K562 (cell line): ENCODE data around the gene CBX1. TPM values are rescaled to one million over a fixed set of nuclear protein-coding genes. Genes with fewer than 3 reads are reported as not detected.

Source experiments
- ATAC-seq: fragments of 200-7000 bp; cut with Tn5 transposase; 3 replicates; pipeline ENCODE4 v1.9.1; 2020; ENCODE audit warnings: moderate library complexity
- BruUV-seq: library from RNA; stranded (reverse); fragments of 400-500 nt; replicated peaks from 2 replicates; lab custom pipeline; 2021; lab: Mats Ljungman, UMichigan
- CTCF ChIA-PET: fragments of 300-600 bp; formaldehyde crosslinking; extraction: SDS; loops from one replicate; lab custom pipeline; 2021; ENCODE audit warnings: low intra/inter-chr PET ratio; lab: Yijun Ruan, JAX
- POLR2A ChIA-PET: fragments of 300-600, 350-650 bp; sonication (Branson Sonifier 250); formaldehyde crosslinking; extraction: SDS; loops from one replicate; lab custom pipeline; 2021; ENCODE audit warnings: antibody characterized with exemption, inconsistent platforms; lab: Yijun Ruan, JAX
- DNase-seq, 4 experiments: peaks; one replicate each; pipeline versions ENCODE4 v3.0.0 to v3.0.0-alpha.2; 2011 to 2018; ENCODE audit warnings: low spot score in 3 of 4, mixed read lengths in 3 of 4; ENCODE audit errors: extremely low read depth in 1 of 4
- FAIRE-seq: peaks from 2 replicates; lab custom pipeline; 2011; peaks lifted over from hg19 to GRCh38; lab: Jason Lieb, UNC
- H2AFZ ChIP-seq: 2 replicates; pipeline ENCODE4 v1.6.0; 2011; ENCODE audit warnings: low read depth, low read length, control low read depth, inconsistent platforms
- H3K27ac ChIP-seq: fragments of 200-600 bp; 3 replicates; pipeline ENCODE4 v1.8.0; 2011; ENCODE audit warnings: low read depth, mild to moderate bottlenecking, control low read depth, inconsistent platforms, low read length, moderate library complexity, mixed read lengths; ENCODE audit errors: extremely low read depth
- H3K27me3 ChIP-seq, 2 experiments: fragments of 300-600 bp in 1 of 2; 2 replicates in 1 of 2; 3 replicates in 1 of 2; pipeline versions ENCODE4 v1.6.0 to v1.8.0; 2011; ENCODE audit warnings: inconsistent platforms in 2 of 2, low read length in 2 of 2, mild to moderate bottlenecking in 1 of 2, mixed read lengths in 1 of 2, moderate library complexity in 1 of 2; ENCODE audit not compliant: control insufficient read depth in 2 of 2, insufficient read depth in 2 of 2
- H3K36me3 ChIP-seq: fragments of 300-600 bp; 3 replicates; pipeline ENCODE4 v1.8.0; 2011; ENCODE audit warnings: mild to moderate bottlenecking, low read length, inconsistent platforms; ENCODE audit not compliant: control insufficient read depth, insufficient read depth
- H3K4me1 ChIP-seq, 2 experiments: fragments of 200-600 bp in 1 of 2; replicated peaks in 1 of 2; 2 replicates in 1 of 2; 3 replicates in 1 of 2; pipeline versions ENCODE4 v1.5.1 to v1.8.0; 2011; ENCODE audit warnings: inconsistent platforms in 2 of 2, low read length in 2 of 2, mild to moderate bottlenecking in 1 of 2, mixed read lengths in 1 of 2, moderate library complexity in 1 of 2; ENCODE audit not compliant: control insufficient read depth in 2 of 2, insufficient read depth in 2 of 2
- H3K4me2 ChIP-seq: 2 replicates; pipeline ENCODE4 v1.6.1; 2011; ENCODE audit warnings: low read length, control low read depth, inconsistent platforms, mixed read lengths; ENCODE audit not compliant: insufficient read depth
- H3K4me3 ChIP-seq: fragments of 200-600 bp; sonication (generic), shearing (Covaris generic); 2 replicates; pipeline ENCODE4 v1.5.1; 2016; ENCODE audit warnings: control low read depth, inconsistent platforms
- H3K79me2 ChIP-seq: fragments of 200-600 bp; 3 replicates; pipeline ENCODE4 v1.8.0; 2011; ENCODE audit warnings: low read length, inconsistent platforms; ENCODE audit not compliant: control insufficient read depth, insufficient read depth
- H3K9ac ChIP-seq, 2 experiments: 2 replicates each; pipeline versions ENCODE4 v1.6.0 to v1.6.1; 2011; ENCODE audit warnings: low read depth in 2 of 2, low read length in 2 of 2, control low read depth in 1 of 2, inconsistent platforms in 1 of 2, mild to moderate bottlenecking in 1 of 2, mixed read lengths in 1 of 2; ENCODE audit not compliant: insufficient read depth in 1 of 2
- H3K9me1 ChIP-seq: one replicate; pipeline ENCODE4 v1.6.0; 2011; ENCODE audit warnings: inconsistent platforms, mild to moderate bottlenecking, low read length, moderate library complexity; ENCODE audit not compliant: control insufficient read depth, insufficient read depth
- H3K9me3 ChIP-seq: replicated peaks from 2 replicates; pipeline ENCODE4 v1.5.1; 2011; ENCODE audit warnings: low read depth, low read length, inconsistent platforms; ENCODE audit not compliant: control insufficient read depth, insufficient read depth
- H4K20me1 ChIP-seq: replicated peaks from 2 replicates; pipeline ENCODE4 v1.6.1; 2011; ENCODE audit warnings: low read length, inconsistent platforms, mixed read lengths; ENCODE audit not compliant: control insufficient read depth, insufficient read depth
- ATF3 ChIP-seq, 2 experiments: fragments of 450-650 bp in 1 of 2; sonication (generic) in 1 of 2; formaldehyde crosslinking in 1 of 2; IDR thresholded peaks in 1 of 2; conservative IDR thresholded peaks in 1 of 2; 2 replicates each; pipeline versions ENCODE4 v1.6.1 to v1.8.1; 2016 to 2023; ENCODE audit warnings: mild to moderate bottlenecking in 2 of 2, moderate library complexity in 2 of 2, inconsistent platforms in 1 of 2, missing genetic modification reagents in 1 of 2
- DACH1 ChIP-seq: fragments of 450-650 bp; IDR thresholded peaks from 2 replicates; pipeline ENCODE4 v1.6.1; 2018; ENCODE audit not compliant: partially characterized antibody
- EGR1 ChIP-seq: fragments of 450-650 bp; conservative IDR thresholded peaks from 2 replicates; pipeline ENCODE4 v1.6.1; 2017; ENCODE audit warnings: mild to moderate bottlenecking
- ERF ChIP-seq: fragments of 450-650 bp; formaldehyde crosslinking; IDR thresholded peaks from 2 replicates; pipeline ENCODE4 v1.4.0; 2020; ENCODE audit warnings: mild to moderate bottlenecking, mixed read lengths
- FOSL1 ChIP-seq: fragments of 200-800 bp; sonication (Bioruptor generic); conservative IDR thresholded peaks from 2 replicates; pipeline ENCODE4 v1.6.1; 2016; ENCODE audit warnings: missing genetic modification characterization, missing compliant biosample characterization
- JUND ChIP-seq, 2 experiments: IDR thresholded peaks; 2 replicates in 1 of 2; 3 replicates in 1 of 2; pipeline ENCODE4 v1.6.1; 2011; ENCODE audit warnings: borderline replicate concordance in 2 of 2, low read depth in 2 of 2, low read length in 2 of 2, improper control_type of control experiment in 1 of 2, missing biosample characterization in 1 of 2, missing genetic modification characterization in 1 of 2, missing genetic modification reagents in 1 of 2
- NCOA1 ChIP-seq: fragments of 450-650 bp; IDR thresholded peaks from 2 replicates; pipeline ENCODE4 v1.6.1; 2016; ENCODE audit warnings: low read depth
- PHF20 ChIP-seq: fragments of 450-650 bp; IDR thresholded peaks from 2 replicates; pipeline ENCODE4 v1.6.1; 2018; ENCODE audit not compliant: partially characterized antibody
- SMAD2 ChIP-seq: fragments of 150-350 bp; IDR thresholded peaks from 2 replicates; pipeline ENCODE4 v1.6.1; 2014; ENCODE audit warnings: low read depth, mild to moderate bottlenecking, low read length
- VEZF1 ChIP-seq: fragments of 200-800 bp; sonication (Bioruptor generic); IDR thresholded peaks from 2 replicates; pipeline ENCODE4 v1.6.1; 2017; ENCODE audit warnings: missing genetic modification characterization, missing compliant biosample characterization
- ZNF717 ChIP-seq: fragments of 250-450 bp; sonication (Bioruptor Pico); IDR thresholded peaks from 2 replicates; pipeline ENCODE4 v1.5.0; 2021
- WGBS: fragments of 100-300 bp; shearing (Covaris generic); methylation state at CpG from one replicate; pipeline ENCODE4 v1.1.6; 2016; ENCODE audit warnings: low coverage, mixed read lengths; ENCODE audit not compliant: insufficient coverage; ENCODE audit errors: missing lambda C conversion rate; 5-methylcytosine and 5-hydroxymethylcytosine counted together
- in situ Hi-C: fragments of 300-500 bp; cut with MboI; formaldehyde crosslinking; loops from 4 replicates; pipeline ENCODE4 v1.15.0; 2018; ENCODE audit warnings: inconsistent platforms, mixed read lengths
- intact Hi-C: fragments of 100-400 bp; cut with micrococcal nuclease; formaldehyde crosslinking; loops from 2 replicates; pipeline ENCODE4 v1.14.2; 2022
- polyA plus RNA-seq, 8 experiments: library from polyadenylated mRNA; depleted of rRNA in 4 of 8; stranded (reverse) in 5 of 8; unstranded in 3 of 8; fragments of >200 nt; fragmentation: Nextera tagmentation in 2 of 8; fragmentation: Illumina TruSeq in 1 of 8; extraction: Ambion mirVana in 2 of 8; extraction: Trizol in 1 of 8; gene quantifications; 2 replicates each; pipeline versions ENCODE4 v1.2.1 to v1.2.3, GENCODE V29; 2011 to 2014; ENCODE audit warnings: inconsistent platforms in 1 of 8, missing spikeins in 1 of 8
- total RNA-seq, 7 experiments: library from RNA; depleted of rRNA in 6 of 7; stranded (reverse); fragments of >200 nt in 6 of 7; fragmentation: Illumina TruSeq in 2 of 7; extraction: Trizol in 2 of 7; gene quantifications; 2 replicates each; pipeline versions ENCODE4 v1.2.1 to v1.2.3, GENCODE V29; 2011 to 2021; ENCODE audit warnings: low replicate concordance in 1 of 7
- TF ChIP-seq, protein P1 (sequence below): fragments of 450-650 bp; IDR thresholded peaks from 2 replicates; pipeline ENCODE4 v1.7.1; 2018; ENCODE audit warnings: mild to moderate bottlenecking, low read depth; ENCODE audit not compliant: partially characterized antibody

CBX1 gene
- total and polyA plus RNA-seq, 9 of the 15 experiments (the other 6 are each of a cell fraction or from before 2014, with no cell fraction given) = 10.6 to 95.7 (median 52.7) TPM

GRCh38 chr17:48045316-48046001 lies 55.8 kb downstream of the CBX1 start:
- H4K20me1 ChIP-seq = no peaks in the 10 kb centered on the region
- intact Hi-C loops (no loop called here), in situ Hi-C loops (no loop called here)
- WGBS = 47% methylated on average over 8 of the region's 8 CpGs
- H3K9me3 ChIP-seq = no peaks in the 10 kb centered on the region
- ChIA-PET CTCF (no interaction called here), POLR2A (interaction anchor here (0.7 to 9.0 kb wide), 8 partner anchors 10 to 581 kb away, joined by 3 to 74 read pairs (median 3); partner anchors contain the start of gene HOXB9)
- DNase-seq (peak; percentile 37 to 65 (median 58)), FAIRE-seq (no peak), ATAC-seq (no peak)
- peak overlapping the region; percentile 96; the same call in 1 of the 2 replicates for H3K4me2 ChIP-seq
- H3K79me2 ChIP-seq = peaks cover 44% of the 10 kb centered on the region
- H3K4me3 ChIP-seq = no peak overlapping the region
- H3K36me3 ChIP-seq = peaks cover 5% of the 10 kb centered on the region; the same call in 1 of the 3 replicates
- H3K27me3 ChIP-seq = no peaks in the 10 kb centered on the region
- H3K4me1 ChIP-seq = peaks cover 11 to 18% of the 10 kb centered on the region in 2 experiments; a peak in 4 of 5 replicates
- no TSS peak for BruUV-seq
- no peaks in the 10 kb centered on the region for H3K9me1 ChIP-seq
- peak overlapping the region in 1 of 2 experiments; percentile 18; a peak in 1 of 4 replicates for H3K9ac ChIP-seq
- H3K27ac ChIP-seq = peak overlapping the region; percentile 30; the same call in 1 of the 3 replicates
- no peak overlapping the region for H2AFZ ChIP-seq
- TF ChIP-seq FOSL1 (peak; percentile 40; the same call in 1 of the 2 replicates), NCOA1 (peak; percentile 14; the same call in 1 of the 2 replicates), DACH1 (peak; percentile 40), SMAD2 (no peak), VEZF1 (peak; percentile 64), PHF20 (no peak), ZNF717 (CRISPR knock-in tag) (no peak), ATF3 (IDR thresholded peaks at IDR 0.05) (peak; percentile 79), ATF3 (CRISPR knock-in tag; conservative IDR thresholded peaks at IDR 0.05) (no peak), JUND (IDR thresholded peaks at IDR 0.05; ENCODE audit: borderline replicate concordance, low read depth, low read length) (0 out of 2 replicates have a peak, but pooled peaks have one; percentile 15), JUND (tag; IDR thresholded peaks at IDR 0.05; ENCODE audit: borderline replicate concordance, low read depth, low read length) (no peak), EGR1 (0 out of 2 replicates have a peak, but pooled peaks have one; percentile 27), ERF (CRISPR knock-in tag) (no peak)
- TF ChIP-seq, protein P1, sequence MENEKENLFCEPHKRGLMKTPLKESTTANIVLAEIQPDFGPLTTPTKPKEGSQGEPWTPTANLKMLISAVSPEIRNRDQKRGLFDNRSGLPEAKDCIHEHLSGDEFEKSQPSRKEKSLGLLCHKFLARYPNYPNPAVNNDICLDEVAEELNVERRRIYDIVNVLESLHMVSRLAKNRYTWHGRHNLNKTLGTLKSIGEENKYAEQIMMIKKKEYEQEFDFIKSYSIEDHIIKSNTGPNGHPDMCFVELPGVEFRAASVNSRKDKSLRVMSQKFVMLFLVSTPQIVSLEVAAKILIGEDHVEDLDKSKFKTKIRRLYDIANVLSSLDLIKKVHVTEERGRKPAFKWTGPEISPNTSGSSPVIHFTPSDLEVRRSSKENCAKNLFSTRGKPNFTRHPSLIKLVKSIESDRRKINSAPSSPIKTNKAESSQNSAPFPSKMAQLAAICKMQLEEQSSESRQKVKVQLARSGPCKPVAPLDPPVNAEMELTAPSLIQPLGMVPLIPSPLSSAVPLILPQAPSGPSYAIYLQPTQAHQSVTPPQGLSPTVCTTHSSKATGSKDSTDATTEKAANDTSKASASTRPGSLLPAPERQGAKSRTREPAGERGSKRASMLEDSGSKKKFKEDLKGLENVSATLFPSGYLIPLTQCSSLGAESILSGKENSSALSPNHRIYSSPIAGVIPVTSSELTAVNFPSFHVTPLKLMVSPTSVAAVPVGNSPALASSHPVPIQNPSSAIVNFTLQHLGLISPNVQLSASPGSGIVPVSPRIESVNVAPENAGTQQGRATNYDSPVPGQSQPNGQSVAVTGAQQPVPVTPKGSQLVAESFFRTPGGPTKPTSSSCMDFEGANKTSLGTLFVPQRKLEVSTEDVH = no peak
